SU-DHL-6 (cell line): ENCODE measurements around the gene CDH11.

ENCODE experiments used
- H2AFZ ChIP-seq: fragments of 200-600 bp; sonication (generic); 2 replicates; pipeline ENCODE4 v1.6.1; 2014; ENCODE audit warnings: low read depth, mild to moderate bottlenecking, moderate library complexity, mixed read lengths, antibody characterized with exemption, low read length; ENCODE audit not compliant: severe bottlenecking
- H3F3A ChIP-seq: fragments of 200-600 bp; shearing (Covaris generic); 2 replicates; pipeline ENCODE4 v1.6.0; 2016; ENCODE audit warnings: antibody characterized with exemption, mild to moderate bottlenecking; ENCODE audit not compliant: insufficient read depth
- H3K27ac ChIP-seq: fragments of 200-600 bp; sonication (generic); 2 replicates; pipeline ENCODE4 v1.5.1; 2016; ENCODE audit warnings: low read depth, mild to moderate bottlenecking, low read length, moderate library complexity, mixed read lengths
- H3K27me3 ChIP-seq: fragments of 200-600 bp; sonication (generic), shearing (Covaris generic); 2 replicates; pipeline ENCODE4 v1.6.0; 2014; ENCODE audit warnings: mild to moderate bottlenecking, low read length
- H3K36me3 ChIP-seq: fragments of 200-600 bp; sonication (generic); 2 replicates; pipeline ENCODE4 v1.6.1; 2014; ENCODE audit warnings: mild to moderate bottlenecking, low read length, mixed read lengths
- H3K4me2 ChIP-seq: fragments of 300-600, 200-600 bp; shearing (Covaris generic), sonication (generic); 2 replicates; pipeline ENCODE4 v1.6.0; 2014; ENCODE audit warnings: low read length, low read depth, mild to moderate bottlenecking; ENCODE audit not compliant: poor library complexity, severe bottlenecking
- H3K4me3 ChIP-seq: fragments of 200-600 bp; sonication (generic); 2 replicates; pipeline ENCODE4 v1.5.1; 2014; ENCODE audit warnings: antibody characterized with exemption, low read length, mild to moderate bottlenecking, mixed read lengths; ENCODE audit not compliant: insufficient read depth, poor library complexity, severe bottlenecking
- H3K79me2 ChIP-seq: fragments of 200-600 bp; sonication (generic); 2 replicates; pipeline ENCODE4 v1.6.1; 2014; ENCODE audit warnings: mild to moderate bottlenecking, low read length, moderate library complexity; ENCODE audit not compliant: insufficient read depth
- H3K9ac ChIP-seq: fragments of 200-600 bp; sonication (generic); 2 replicates; pipeline ENCODE4 v1.7.0; 2014; ENCODE audit warnings: mild to moderate bottlenecking, low read length
- H3K9me2 ChIP-seq: fragments of 200-600 bp; sonication (generic); replicated peaks from 2 replicates; pipeline ENCODE4 v1.6.1; 2014; ENCODE audit warnings: low read length; ENCODE audit not compliant: insufficient read depth
- H3K9me3 ChIP-seq: fragments of 200-600 bp; sonication (generic); 2 replicates; pipeline ENCODE4 v1.6.1; 2014; ENCODE audit warnings: low read length, mixed read lengths; ENCODE audit not compliant: insufficient read depth
- H4K20me1 ChIP-seq: fragments of 200-600 bp; sonication (generic); 2 replicates; pipeline ENCODE4 v1.6.1; 2014; ENCODE audit warnings: low read depth, mild to moderate bottlenecking, antibody characterized with exemption, low read length, moderate library complexity, mixed read lengths
- CTCF ChIP-seq: fragments of 200-600 bp; sonication (generic); IDR thresholded peaks from one replicate; pipeline ENCODE4 v1.5.1; 2017; ENCODE audit warnings: antibody characterized with exemption, mild to moderate bottlenecking, low read length, moderate library complexity; ENCODE audit not compliant: insufficient read depth, poor library complexity, severe bottlenecking
- EZH2phosphoT487 ChIP-seq: fragments of 200-600 bp; sonication (generic), shearing (Covaris generic); conservative IDR thresholded peaks from 2 replicates; pipeline ENCODE4 v1.6.1; 2018; ENCODE audit warnings: mild to moderate bottlenecking, antibody characterized with exemption, low read length, moderate library complexity, mixed read lengths

Gene CDH11

GRCh38 chr16:64898159-64898558, 223.7 kb downstream of the CDH11 start:
- no peak overlapping the region for H3K27ac ChIP-seq
- no peaks in the 10 kb centered on the region for H3K36me3 ChIP-seq
- no peak overlapping the region for H3K9ac ChIP-seq
- no peak overlapping the region for H3K4me2 ChIP-seq
- H3K27me3 ChIP-seq = no peaks in the 10 kb centered on the region
- H3K79me2 ChIP-seq = no peaks in the 10 kb centered on the region
- H4K20me1 ChIP-seq = no peaks in the 10 kb centered on the region
- H2AFZ ChIP-seq = no peak overlapping the region
- H3K9me2 ChIP-seq = no peaks in the 10 kb centered on the region
- H3K9me3 ChIP-seq = no peaks in the 10 kb centered on the region
- TF ChIP-seq CTCF (no peak), EZH2phosphoT487 (no peak)
- H3K4me3 ChIP-seq = no peak overlapping the region
- no peaks in the 10 kb centered on the region for H3F3A ChIP-seq
